HFF-Myc (cell line): ENCODE data around the gene MAPRE3.

Experiments
- DNase-seq: peaks from one replicate; pipeline ENCODE4 v3.0.0-alpha.2; 2011; ENCODE audit warnings: low read depth; ENCODE audit errors: extremely low read depth
- H3K4me3 ChIP-seq: replicated peaks from 2 replicates; pipeline ENCODE4 v1.5.1; 2011; ENCODE audit warnings: low read depth, mild to moderate bottlenecking, control low read depth, low read length
- TF ChIP-seq, protein P1 (sequence below): IDR thresholded peaks from 2 replicates; pipeline ENCODE4 v1.5.1; 2012; ENCODE audit warnings: mild to moderate bottlenecking, low read depth, low read length, control low read depth; ENCODE audit errors: missing control alignments

Gene MAPRE3

DNA sequence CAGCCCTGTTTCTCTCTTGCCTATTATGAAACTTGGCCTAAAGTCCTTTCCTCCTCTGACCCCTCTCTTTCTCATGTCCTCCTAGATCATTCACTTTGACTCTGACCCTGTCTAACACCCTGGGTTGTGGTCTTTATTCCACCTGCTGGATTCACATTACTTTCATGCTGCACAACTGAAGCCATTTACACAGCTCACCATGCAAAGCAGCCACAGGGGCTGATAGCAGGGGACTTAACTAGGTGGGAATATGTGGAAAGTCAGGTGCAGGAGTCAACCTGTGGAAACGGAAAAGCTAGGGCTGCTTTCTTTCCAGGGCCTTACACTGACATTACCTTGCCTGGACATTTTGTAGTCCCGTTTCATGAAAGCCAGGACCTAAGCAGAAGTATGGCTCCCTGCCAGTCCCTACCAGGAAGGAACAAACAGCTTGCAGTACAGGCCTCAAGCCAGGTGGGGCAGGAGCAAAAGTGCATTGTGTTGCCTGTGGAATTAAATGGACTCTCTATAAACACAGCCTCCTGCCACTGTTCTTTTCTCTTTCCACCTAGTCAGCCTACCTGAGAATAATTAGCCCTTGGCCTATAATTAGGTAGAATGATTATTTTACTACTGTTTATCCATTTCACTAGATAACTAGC lies 11.8 kb downstream of the MAPRE3 start:
- DNase-seq, result peak; percentile 12
- TF ChIP-seq, protein P1, sequence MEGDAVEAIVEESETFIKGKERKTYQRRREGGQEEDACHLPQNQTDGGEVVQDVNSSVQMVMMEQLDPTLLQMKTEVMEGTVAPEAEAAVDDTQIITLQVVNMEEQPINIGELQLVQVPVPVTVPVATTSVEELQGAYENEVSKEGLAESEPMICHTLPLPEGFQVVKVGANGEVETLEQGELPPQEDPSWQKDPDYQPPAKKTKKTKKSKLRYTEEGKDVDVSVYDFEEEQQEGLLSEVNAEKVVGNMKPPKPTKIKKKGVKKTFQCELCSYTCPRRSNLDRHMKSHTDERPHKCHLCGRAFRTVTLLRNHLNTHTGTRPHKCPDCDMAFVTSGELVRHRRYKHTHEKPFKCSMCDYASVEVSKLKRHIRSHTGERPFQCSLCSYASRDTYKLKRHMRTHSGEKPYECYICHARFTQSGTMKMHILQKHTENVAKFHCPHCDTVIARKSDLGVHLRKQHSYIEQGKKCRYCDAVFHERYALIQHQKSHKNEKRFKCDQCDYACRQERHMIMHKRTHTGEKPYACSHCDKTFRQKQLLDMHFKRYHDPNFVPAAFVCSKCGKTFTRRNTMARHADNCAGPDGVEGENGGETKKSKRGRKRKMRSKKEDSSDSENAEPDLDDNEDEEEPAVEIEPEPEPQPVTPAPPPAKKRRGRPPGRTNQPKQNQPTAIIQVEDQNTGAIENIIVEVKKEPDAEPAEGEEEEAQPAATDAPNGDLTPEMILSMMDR, result no peak
- no peak overlapping the region for H3K4me3 ChIP-seq

DNA sequence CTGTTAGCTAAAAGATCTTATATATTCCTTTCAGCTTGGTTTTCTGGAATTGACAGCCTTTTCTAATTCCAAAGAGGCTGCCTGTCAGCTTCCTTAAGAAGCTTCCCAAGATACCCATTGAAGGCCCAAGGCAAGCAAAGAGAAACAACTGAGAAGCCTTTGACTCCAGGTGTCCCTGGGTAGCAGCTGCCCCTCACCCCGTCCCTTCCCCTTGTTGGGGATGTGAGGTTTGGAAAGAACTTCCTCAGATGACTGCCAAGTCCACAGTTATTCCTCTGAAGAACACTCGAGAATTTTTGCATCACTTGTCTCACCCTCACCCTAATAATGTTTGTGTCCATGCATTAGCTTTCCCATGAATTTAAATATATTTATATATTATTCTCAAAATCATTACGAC lies 13.3 kb downstream of the MAPRE3 start:
- H3K4me3 ChIP-seq, result no peak overlapping the region
- DNase-seq, result no peak
- TF ChIP-seq, protein P1, result no peak

DNA sequence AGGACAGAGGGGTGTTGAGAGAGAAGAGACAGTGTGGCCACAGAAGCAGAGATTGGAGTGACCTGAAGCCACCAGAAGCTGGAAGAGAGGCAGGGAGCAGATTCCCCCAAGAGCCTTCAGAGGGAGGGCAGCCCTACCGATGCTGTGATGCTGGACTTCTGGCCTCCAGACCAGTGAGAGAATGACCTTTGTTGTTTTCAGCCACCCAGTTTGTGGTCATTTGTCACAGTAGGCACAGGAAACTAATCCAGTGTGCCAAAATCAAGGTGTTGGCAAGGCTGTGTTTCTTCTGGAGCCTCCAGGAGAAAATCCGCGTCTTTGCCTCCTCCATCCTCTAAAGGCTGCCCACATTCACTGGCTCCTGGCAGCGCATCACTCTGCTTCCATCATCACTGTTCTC lies 15.4 kb downstream of the MAPRE3 start:
- no peak for DNase-seq
- TF ChIP-seq, protein P1, result no peak
- H3K4me3 ChIP-seq, result no peak overlapping the region

DNA sequence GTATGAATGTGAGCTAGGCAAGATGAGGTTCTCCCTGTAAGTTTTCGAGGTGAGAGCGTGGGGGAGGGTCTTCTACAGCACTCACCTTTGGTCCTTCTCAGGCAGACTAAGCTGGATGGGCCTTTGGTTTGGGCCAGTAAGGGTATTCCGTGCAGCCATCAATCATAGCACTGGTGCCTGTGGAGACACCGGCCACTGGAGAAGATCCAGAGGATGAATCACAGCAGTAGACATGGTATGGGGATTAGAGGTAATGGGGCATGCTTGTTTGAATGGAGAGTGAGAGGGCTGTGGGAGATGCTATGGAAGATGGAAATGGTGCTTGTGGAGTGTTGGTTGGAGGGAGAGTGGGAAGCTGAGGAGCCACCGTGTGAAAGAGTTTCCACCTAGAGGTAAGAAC lies 16.1 kb downstream of the MAPRE3 start:
- TF ChIP-seq, protein P1, result no peak
- no peak overlapping the region for H3K4me3 ChIP-seq
- DNase-seq, result no peak

DNA sequence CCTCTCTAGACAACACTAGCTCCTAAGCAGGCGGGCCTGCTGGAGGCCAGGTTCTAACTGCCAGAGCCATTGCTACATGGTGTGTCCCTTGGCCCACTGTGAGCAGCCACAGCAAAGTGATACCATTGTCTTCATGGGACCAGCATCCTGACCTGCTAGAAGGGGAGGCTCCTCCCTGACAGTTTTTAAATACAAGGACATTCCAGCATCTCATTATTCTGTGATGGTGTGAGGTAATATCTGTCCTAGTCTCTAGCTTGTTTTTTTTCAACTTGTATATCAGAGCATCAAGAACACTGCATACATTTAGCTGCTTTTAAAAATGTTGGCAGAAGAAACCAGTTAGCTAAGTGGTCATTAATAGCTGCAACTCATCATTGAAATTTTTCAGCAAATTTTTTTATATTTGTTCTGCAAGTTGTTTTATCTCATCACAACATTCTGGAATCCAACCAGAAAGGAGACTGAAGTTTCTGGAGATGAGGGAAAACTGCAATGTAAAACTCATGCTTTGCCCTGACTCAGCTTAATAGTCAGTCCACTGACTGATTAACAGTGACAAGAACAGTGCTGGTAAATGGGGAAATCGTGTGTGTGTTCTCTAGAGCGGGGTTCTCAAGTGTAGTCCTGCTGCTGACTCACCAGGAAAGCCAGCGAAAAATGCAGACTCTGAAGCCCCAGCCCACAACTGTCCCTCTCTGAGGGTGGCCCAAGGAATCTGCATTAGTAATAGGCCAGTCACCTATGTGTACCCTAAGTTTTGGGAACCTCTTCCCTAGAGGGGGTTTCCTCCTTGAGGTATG lies 17.8 kb downstream of the MAPRE3 start:
- peak; percentile 15 for DNase-seq
- TF ChIP-seq, protein P1, result no peak
- no peak overlapping the region for H3K4me3 ChIP-seq

DNA sequence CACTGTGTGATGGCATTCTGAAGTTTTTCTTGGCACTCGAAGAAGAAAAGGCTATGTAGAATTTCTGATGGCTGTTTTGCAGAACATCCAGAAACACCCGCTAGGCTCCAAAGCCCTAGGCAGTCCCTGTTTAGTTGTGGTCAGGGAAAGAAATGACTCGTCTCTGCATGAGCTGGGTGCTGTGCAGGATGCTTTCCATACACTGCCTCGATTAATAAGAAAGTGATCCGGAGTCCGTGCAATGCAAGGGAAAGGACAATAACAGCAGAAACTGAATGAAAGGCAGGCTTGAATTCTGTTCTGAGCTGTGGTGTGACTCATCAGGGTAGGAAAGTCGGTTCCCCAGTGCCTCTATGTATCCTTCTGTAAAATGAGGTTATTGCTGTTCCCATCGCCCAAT lies 18.7 kb downstream of the MAPRE3 start:
- no peak for DNase-seq
- H3K4me3 ChIP-seq, result no peak overlapping the region
- TF ChIP-seq, protein P1, result no peak
